Esophagus squamous epithelium (tissue), 4 donors: ENCODE measurements around the gene POTEE.
"Not testable (repeated sequence)": the region's sequence is repeated elsewhere in the genome, so short reads cannot be mapped to it uniquely, and the experiment has no call there.

Source experiments
- CTCF ChIP-seq, 6 experiments: fragments of 450-650 bp in 4 of 6; fragments of 200-600 bp in 2 of 6; sonication (generic) in 2 of 6; IDR thresholded peaks; one replicate each; pipeline ENCODE4 v1.5.1; 2016 to 2019; ENCODE audit warnings: antibody characterized with exemption in 6 of 6, mild to moderate bottlenecking in 4 of 6, moderate library complexity in 4 of 6
- POLR2A ChIP-seq, 4 donors: fragments of 450-650 bp; IDR thresholded peaks; one replicate each; pipeline ENCODE4 v1.6.1; 2017; ENCODE audit warnings: antibody characterized with exemption in 4 of 4, mild to moderate bottlenecking in 4 of 4, moderate library complexity in 3 of 4

- TF ChIP-seq CTCF, POLR2A (IDR thresholded peaks at IDR 0.05): not testable (repeated sequence)
These were observed 30.5 kb upstream of the POTEE start for GRCh38 chr2:131178721-131179418.
